ENCODE results near the gene IDH3A.
A peak's percentile ranks its signal among the peaks of the same experiment; 100 is the strongest.

IDH3A gene

GRCh38 chr15:78204351-78205309 is 55.5 kb downstream of the IDH3A start:
- DNase-seq, result no peak

GRCh38 chr15:78205337-78205736 is 56.2 kb downstream of the IDH3A start:
- DNase-seq, result no peak

GRCh38 chr15:78205856-78206255 is 56.7 kb downstream of the IDH3A start:
- no peak for DNase-seq

- no peak for DNase-seq
These were observed 57.4 kb downstream of the IDH3A start for GRCh38 chr15:78206326-78207109.

GRCh38 chr15:78207110-78207458 is 57.9 kb downstream of the IDH3A start:
- DNase-seq, result no peak

- DNase-seq, result no peak
These were observed 58.6 kb downstream of the IDH3A start for GRCh38 chr15:78207641-78208340.

GRCh38 chr15:78208341-78208844 is 59.2 kb downstream of the IDH3A start:
- DNase-seq, result no peak

- no peak for DNase-seq
These were observed 59.9 kb downstream of the IDH3A start for GRCh38 chr15:78208887-78209645.

- DNase-seq, result no peak
These were observed 60.6 kb downstream of the IDH3A start for GRCh38 chr15:78209646-78210348.

GRCh38 chr15:78210349-78210717 is 61.2 kb downstream of the IDH3A start:
- no peak for DNase-seq

GRCh38 chr15:78211189-78211921 is 62.2 kb downstream of the IDH3A start:
- DNase-seq, result no peak

GRCh38 chr15:78212008-78212407 is 62.8 kb downstream of the IDH3A start:
- DNase-seq, result no peak

GRCh38 chr15:78212546-78213424 is 63.6 kb downstream of the IDH3A start:
- peak; percentile 58 for DNase-seq

- DNase-seq, result no peak
These were observed 64.2 kb downstream of the IDH3A start for GRCh38 chr15:78213425-78213750.

- no peak for DNase-seq
These were observed 64.8 kb downstream of the IDH3A start for GRCh38 chr15:78213956-78214355.

- DNase-seq, result no peak
These were observed 67.3 kb downstream of the IDH3A start for GRCh38 chr15:78216276-78217104.

GRCh38 chr15:78220713-78221112 is 71.6 kb downstream of the IDH3A start:
- DNase-seq, result no peak

Measured in hematopoietic multipotent progenitor cell treated with erythropoietin and hydrocortisone succinate and interleukin-3 and kit ligand, for 4 days (in vitro differentiated cells).